ENCODE results near the gene PHF21A.

DNA sequence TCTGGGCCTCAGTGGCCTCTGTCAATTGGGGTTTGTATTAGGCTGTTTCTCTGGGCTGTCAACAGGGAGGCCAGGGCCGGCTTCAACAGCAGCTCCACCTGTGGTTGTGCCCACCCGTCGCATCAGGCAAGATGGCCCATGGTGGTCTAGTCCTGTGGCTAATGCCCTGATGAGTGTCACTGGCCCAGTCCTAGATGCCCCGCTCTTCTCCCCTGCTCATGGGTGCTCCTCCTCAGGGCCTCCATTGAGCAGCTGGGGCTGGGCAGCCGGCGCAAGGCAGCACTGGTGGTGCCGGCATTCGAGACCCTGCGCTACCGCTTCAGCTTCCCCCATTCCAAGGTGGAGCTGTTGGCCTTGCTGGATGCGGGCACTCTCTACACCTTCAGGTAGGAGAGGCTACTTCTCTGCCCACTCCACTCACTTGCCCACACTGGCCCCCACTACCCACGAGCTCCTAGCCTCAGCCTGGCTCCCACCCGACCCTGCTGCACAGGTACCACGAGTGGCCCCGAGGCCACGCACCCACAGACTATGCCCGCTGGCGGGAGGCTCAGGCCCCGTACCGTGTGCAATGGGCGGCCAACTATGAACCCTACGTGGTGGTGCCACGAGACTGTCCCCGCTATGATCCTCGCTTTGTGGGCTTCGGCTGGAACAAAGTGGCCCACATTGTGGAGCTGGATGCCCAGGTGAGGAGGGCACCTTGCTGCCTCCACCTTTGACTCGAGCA, 193.4 kb downstream of the PHF21A start:
- TF ChIP-seq, protein P1, sequence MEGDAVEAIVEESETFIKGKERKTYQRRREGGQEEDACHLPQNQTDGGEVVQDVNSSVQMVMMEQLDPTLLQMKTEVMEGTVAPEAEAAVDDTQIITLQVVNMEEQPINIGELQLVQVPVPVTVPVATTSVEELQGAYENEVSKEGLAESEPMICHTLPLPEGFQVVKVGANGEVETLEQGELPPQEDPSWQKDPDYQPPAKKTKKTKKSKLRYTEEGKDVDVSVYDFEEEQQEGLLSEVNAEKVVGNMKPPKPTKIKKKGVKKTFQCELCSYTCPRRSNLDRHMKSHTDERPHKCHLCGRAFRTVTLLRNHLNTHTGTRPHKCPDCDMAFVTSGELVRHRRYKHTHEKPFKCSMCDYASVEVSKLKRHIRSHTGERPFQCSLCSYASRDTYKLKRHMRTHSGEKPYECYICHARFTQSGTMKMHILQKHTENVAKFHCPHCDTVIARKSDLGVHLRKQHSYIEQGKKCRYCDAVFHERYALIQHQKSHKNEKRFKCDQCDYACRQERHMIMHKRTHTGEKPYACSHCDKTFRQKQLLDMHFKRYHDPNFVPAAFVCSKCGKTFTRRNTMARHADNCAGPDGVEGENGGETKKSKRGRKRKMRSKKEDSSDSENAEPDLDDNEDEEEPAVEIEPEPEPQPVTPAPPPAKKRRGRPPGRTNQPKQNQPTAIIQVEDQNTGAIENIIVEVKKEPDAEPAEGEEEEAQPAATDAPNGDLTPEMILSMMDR (IDR thresholded peaks at IDR 0.05 in 4 of 5, conservative IDR thresholded peaks at IDR 0.05 in 1 of 5), result no peak
- TF ChIP-seq POLR2A (IDR thresholded peaks at IDR 0.05), result no peak

Data from gastrocnemius medialis (tissue), 4 donors.